ENCODE data around the gene TAF6L.

The TAF6L gene, protein sequence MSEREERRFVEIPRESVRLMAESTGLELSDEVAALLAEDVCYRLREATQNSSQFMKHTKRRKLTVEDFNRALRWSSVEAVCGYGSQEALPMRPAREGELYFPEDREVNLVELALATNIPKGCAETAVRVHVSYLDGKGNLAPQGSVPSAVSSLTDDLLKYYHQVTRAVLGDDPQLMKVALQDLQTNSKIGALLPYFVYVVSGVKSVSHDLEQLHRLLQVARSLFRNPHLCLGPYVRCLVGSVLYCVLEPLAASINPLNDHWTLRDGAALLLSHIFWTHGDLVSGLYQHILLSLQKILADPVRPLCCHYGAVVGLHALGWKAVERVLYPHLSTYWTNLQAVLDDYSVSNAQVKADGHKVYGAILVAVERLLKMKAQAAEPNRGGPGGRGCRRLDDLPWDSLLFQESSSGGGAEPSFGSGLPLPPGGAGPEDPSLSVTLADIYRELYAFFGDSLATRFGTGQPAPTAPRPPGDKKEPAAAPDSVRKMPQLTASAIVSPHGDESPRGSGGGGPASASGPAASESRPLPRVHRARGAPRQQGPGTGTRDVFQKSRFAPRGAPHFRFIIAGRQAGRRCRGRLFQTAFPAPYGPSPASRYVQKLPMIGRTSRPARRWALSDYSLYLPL

DNA sequence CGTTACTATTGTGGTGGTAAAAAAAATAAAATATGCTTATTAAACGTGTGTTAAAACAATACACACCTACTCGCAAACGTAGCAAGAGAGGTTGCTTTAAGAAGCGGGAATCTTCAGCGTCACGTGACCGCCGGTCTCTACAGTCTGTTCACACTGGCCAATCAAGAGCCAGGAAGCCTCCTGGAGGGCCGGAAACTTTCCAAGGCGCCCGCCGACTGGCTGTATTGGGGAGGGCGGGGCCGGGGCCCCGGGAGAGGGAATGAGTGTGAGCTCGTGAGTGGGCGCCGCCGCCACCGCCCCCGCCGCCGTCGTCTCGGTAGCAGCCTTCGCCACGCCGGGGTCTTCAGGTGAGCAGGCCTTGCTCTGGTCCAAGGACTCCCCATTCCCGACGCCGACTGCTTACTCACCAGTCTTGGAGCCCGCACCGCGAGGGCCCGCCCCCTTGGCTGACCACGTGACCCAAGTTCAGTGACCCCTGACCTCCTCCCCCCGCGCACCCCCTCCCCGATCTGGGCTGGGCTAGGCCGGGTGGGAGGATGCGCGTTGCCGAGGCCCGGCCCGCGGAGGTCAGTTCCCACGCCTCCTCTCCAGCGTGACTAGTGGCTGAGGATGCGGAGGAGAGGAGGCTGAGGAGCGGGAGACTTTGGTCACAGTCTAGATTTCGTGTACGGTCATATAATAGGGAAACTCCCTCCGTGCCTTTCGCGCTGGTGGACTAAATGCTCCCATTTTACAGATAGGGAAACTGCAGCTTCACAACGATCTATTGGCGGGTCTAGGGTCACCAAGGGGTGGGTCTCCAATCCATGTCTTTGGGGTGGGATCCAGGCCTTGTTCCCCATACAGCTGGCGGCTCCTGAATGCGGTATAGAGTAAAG, at the start of gene TAF6L:
TSS of gene TAF6L (plus strand) at position 253 of the 878 bp plus-strand sequence. CDS start 4,388 bp downstream, outside the sequence.
- H3K27ac ChIP-seq, result peak within 1 kb of the TSS; percentile 94
- TF ChIP-seq, protein P1, sequence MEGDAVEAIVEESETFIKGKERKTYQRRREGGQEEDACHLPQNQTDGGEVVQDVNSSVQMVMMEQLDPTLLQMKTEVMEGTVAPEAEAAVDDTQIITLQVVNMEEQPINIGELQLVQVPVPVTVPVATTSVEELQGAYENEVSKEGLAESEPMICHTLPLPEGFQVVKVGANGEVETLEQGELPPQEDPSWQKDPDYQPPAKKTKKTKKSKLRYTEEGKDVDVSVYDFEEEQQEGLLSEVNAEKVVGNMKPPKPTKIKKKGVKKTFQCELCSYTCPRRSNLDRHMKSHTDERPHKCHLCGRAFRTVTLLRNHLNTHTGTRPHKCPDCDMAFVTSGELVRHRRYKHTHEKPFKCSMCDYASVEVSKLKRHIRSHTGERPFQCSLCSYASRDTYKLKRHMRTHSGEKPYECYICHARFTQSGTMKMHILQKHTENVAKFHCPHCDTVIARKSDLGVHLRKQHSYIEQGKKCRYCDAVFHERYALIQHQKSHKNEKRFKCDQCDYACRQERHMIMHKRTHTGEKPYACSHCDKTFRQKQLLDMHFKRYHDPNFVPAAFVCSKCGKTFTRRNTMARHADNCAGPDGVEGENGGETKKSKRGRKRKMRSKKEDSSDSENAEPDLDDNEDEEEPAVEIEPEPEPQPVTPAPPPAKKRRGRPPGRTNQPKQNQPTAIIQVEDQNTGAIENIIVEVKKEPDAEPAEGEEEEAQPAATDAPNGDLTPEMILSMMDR (IDR thresholded peaks at IDR 0.05), result no peak
- no peak for TF ChIP-seq ZFX (IDR thresholded peaks at IDR 0.05; ENCODE audit: borderline replicate concordance)

DNA sequence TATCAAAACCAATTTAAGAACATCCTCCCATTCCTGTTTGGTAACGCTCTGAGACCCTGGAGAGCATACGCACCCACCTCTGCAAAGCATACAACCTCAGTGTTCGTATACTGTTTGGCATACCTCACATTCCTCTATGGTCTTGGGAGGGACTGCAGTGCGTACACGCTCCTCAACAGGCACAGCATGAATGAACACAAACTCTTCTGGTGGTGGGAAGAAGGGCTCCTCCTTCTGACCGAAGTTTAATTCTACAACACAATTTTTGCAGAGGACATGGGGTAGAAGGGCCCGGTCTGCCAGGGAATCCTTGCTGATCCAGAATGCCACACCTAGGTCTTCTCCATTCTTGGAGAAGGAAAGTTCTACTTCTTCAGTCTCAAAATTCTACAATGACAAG, 49.2 kb upstream of the TAF6L start:
- no peak for TF ChIP-seq ZFX (IDR thresholded peaks at IDR 0.05; ENCODE audit: borderline replicate concordance)
- TF ChIP-seq, protein P1 (IDR thresholded peaks at IDR 0.05), result no peak
- H3K27ac ChIP-seq, result no peak overlapping the region

DNA sequence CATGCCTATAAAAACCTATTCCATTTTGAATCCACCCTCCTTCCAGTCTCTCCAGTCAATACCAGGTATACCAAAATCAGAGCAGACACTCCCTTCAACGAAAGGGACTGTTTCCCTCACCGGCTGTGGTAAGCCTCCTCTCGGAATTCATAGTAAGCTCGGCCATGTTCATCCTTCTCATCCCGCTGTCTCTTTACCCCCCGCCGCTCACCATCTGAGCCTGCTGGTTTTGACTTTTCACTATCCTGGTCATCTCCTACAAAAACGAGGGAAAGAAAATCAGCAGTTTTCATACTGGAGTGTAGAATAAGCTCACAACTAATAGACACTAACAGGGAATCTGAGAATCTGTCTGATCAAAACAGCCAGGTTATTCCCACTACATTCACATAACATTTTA, 47.0 kb upstream of the TAF6L start:
- TF ChIP-seq, protein P1 (IDR thresholded peaks at IDR 0.05), result no peak
- no peak for TF ChIP-seq ZFX (IDR thresholded peaks at IDR 0.05; ENCODE audit: borderline replicate concordance)
- no peak overlapping the region; the same call in 1 of the 2 replicates for H3K27ac ChIP-seq

DNA sequence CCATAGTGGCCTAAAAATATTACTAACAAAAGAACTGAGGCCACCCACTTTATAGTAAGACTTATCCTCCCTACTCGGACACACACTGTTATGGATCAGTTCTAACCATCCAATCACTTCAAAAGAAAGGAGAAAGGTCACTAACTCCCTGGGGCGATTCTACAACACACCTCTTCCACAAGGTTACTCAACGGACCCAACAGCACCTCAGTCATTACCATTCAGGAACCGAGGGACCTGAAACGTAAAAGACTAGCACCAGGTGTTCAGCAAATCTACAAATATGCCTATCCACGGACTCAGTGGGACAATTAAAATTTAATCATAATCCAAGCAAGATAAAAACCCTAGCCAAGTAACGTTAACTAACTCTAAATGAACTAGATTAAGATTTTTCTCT, 45.5 kb upstream of the TAF6L start:
- peak overlapping the region; percentile 99 for H3K27ac ChIP-seq

DNA sequence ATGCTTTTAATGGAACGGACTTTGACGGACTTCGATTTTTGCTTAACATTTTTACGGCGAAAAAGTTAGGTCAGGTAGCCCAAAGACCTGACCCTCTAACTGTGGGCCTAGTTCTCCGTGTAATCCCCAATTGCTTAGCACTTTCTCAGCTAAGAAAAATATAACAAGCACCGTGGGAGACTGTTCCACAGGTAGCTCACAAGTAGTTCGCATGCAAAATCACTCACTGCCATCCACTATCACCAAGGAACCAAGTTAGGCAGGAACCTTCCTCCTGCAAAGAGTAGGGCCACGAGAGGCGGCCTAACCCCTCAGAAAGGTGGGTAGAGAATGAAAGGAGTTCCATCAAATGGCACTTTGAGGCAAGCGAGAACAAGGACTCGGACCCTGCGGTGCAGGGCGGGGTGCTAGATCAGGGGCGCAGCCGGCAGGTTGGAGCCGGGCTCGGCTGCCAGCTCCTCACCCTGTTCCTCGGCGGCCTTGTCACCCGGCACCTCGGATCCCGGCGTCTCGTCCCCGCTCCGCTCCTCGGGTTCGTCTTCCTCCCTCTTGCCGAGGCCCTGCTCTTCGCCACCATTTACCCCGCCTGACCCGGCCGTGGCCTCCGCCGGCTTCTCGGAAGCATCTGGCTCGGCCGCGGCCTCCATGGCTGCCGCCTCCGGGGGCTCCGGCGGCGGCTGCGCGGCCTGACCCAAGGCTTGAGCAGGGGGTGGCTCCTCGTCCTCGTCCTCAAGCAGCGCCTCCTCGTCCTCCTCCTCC, 44.9 kb upstream of the TAF6L start:
- peak overlapping the region; percentile 99 for H3K27ac ChIP-seq
- TF ChIP-seq ZFX (IDR thresholded peaks at IDR 0.05; ENCODE audit: borderline replicate concordance), result no peak
- TF ChIP-seq, protein P1 (IDR thresholded peaks at IDR 0.05), result no peak

More for the DNA sequence above, 45.5 kb upstream of the TAF6L start:
- TF ChIP-seq, protein P1 (IDR thresholded peaks at IDR 0.05), result no peak
- no peak for TF ChIP-seq ZFX (IDR thresholded peaks at IDR 0.05; ENCODE audit: borderline replicate concordance)

DNA sequence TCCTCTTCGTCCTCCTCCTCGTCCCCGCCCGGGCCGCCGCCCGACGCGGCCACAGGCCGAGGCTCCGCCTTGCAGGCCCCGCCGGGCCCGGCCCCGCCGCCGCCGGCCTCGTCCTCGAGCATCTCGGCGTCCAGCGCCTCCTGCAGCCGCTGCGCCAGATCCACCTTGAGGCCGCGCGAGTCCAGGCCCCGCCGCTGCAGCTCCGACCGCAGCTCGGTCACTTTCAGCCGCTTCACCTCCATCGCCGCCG, 44.4 kb upstream of the TAF6L start:
- peak overlapping the region; percentile 99 for H3K27ac ChIP-seq
- TF ChIP-seq ZFX (IDR thresholded peaks at IDR 0.05; ENCODE audit: borderline replicate concordance), result no peak
- TF ChIP-seq, protein P1 (IDR thresholded peaks at IDR 0.05), result no peak

All from 22Rv1 (cell line).